ENCODE measurements around the gene PLCE1.

PLCE1 gene

DNA sequence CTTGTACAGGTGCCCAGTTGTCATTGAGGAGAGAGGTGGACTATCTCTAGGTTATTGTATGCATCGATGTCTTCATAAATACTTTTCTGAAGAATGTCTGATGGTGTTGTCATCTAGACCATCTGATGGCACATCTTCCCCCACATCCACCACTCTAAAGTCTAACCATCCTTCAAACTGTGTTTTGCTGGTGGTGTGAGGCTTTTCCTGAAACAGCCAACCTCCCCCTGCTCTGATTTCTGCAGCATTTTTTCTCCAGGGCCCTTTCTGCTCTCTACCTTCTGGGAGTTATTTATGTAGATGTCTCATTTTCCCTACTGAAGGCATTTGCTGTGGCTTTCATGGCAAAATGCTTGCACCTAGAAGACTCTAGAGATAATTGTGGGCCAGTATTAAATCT is 1.5 kb downstream of the PLCE1 start:
- no peak for DNase-seq

DNA sequence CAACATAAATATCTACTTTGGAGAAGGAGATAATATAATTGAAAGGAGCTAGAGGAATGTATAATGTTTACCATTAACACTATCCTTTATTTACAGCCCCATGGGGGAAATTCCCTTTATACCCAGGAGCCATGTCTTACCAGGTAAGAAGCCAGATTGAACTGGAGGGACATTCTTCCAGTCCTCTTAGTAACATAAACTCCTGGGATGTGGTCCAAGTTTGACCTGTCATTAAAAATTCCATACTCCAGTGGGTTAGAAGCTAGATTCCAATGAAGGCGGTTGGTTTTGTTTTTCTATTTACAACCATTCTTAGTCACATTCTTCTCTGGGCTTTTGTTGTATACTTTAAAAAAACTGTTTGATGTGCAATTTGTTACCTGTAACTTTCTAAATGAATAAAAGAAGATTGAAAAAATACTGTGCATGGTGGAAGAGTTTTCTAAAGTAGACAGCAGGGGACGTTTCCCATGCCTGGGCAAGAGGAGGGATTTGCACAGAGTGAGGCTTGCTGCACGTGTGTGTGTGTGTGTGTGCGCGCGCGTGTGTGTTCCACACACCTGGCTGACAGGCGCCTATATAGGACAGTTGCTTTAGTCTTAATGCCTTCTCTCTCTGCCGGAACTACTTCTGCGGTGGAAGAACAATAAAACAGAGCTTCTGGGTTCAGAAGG is 2.0 kb downstream of the PLCE1 start:
- DNase-seq = no peak

DNA sequence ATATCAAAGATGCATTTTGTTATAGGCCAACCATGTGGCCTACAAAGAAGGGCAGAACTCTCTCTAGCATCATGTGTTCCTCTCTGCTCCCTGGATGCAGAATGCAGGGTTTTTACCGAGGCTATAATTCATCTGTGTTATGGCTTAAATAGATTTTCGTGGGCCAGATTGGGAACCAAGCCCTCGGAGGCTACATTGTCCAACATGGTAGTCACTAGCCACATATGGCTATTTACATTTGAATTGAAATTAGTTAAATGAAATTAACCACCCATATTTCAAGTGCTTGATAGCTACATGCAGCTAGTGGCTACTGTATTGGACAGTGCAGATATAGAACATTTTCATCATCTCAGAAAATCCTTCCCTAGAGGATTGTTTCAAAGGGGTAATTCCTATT is 2.8 kb downstream of the PLCE1 start:
- DNase-seq = no peak

DNA sequence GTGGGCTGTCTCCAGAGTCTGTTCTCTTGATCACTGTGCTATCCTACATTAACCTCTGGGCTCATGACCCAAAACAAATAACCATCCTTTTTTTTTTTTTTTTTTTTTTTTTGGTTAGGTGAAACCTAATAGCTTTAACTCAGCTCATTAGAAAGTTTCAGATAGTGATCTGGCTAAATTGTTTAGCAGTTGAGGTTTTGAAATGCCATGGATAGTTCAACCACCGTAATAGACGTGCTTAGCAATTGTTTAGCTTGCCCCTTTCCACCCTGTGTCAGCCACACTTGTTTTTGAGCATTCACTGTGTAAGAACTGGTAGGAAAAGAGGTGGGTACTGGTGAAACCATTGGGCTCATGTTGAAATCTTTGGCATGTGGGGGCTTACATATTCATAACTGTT is 3.8 kb downstream of the PLCE1 start:
- DNase-seq = no peak

DNA sequence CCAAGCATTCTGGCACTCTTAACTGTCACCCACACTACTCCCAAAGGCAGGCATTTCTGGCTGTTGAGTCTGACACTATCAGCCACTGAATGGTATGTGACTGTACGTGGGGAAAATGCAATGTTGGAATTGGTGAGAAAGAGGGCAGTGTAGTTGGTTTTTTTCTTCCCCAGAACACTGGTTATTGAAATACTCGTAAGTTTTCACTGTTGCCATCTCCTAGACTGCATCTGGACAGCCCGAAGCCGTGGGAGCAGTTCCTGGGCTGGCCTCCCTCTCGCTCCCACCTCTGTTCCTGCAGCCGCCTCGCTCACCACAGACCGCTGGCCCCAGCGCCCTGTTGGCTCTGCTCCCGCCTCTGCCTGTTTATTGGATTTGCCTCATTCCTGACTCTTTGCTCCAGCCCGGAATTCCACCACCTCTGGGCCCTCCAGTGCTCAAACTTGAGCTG is 5.7 kb downstream of the PLCE1 start:
- no peak for DNase-seq

DNA sequence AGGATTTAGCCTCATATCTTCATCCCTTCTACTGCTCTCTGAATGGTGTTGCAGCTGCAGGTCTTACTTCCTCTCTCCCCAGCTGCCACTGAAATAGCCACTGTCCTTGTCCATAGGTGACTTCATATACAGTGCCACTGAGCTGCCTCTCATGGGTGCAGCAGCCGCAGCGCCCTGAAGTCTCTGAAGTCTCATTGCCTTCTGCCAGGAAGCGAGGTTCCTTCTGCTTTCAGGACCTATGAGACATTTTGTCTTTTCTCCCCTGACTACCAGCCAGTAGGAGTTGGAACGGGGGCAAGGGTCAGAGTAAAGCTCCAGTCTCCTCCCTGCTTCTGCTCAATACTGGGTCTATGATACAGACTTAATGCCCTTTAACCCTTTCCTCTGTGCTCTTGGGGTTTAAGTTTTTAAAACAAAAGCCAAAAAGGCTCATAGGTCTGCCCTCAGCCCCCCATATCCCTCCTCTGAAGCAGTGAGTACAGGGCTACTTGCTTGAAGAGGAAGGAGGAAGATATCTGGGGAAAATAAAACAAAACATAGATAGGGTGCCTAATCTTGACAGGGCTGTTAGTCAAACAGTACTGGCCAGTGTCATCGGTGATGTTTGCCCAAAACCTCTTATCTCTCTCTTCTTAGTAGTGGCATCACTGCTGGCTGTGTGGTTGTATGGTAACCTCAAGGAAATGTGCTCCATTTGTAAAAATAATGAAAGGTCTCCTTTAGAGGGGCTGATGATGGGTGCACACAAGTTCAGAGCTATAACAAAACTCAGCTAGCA is 7.1 kb downstream of the PLCE1 start:
- no peak for DNase-seq

DNA sequence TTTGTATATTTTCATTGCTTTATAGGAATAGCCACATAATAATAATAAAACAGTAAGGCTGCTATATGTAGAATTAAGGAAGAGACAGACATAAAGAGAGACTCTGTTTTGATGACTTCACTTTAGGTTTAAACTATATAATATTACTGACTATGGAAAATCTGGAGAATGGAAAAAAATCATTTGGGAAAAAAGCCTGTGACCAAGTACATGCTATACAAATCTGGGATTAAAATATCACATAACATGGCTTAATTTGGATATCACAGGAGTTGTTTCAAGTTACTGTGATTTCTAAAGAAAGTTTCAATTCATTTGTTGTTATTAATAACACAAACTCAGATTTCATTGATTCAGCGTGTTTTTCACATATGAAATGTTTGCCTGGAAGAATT is 7.7 kb downstream of the PLCE1 start:
- DNase-seq = no peak

DNA sequence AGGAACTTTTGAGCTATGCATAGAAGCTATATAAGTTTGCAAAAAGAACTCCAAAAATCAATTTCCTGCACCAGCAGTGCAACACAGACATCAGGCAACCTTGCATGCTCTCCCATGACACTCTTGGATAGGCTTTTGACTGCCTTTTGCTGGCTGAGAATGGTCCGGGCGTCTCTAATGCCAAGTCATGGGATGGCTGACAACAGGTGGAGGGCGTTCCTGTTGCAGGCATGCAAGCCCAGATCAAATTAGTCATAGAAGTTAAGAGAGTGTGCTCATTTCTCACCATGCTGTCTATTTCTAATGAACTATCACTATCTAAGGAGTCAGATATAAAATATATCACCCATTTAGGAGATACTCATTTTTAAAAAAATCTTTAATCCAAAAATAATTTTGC is 8.4 kb downstream of the PLCE1 start:
- no peak for DNase-seq

DNA sequence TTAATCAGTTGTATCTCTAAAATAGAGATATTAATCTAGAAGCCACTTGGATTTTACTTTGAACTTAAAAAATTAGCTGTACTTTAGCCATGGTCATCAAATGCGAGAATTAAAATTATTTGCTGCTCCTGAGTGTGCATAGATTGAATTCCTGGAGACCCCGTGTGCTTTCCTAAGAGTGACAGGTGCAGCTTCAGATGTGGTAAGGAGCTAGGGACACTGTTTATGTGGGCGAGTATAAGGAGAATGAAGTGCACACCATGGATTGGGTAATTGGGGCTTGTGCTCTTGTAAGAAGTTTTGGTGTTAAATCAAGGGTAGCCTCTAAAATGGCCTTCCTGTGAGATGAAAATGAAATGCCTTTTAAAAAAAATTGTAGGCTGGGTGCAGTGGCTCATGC is 9.8 kb downstream of the PLCE1 start:
- no peak for DNase-seq

DNA sequence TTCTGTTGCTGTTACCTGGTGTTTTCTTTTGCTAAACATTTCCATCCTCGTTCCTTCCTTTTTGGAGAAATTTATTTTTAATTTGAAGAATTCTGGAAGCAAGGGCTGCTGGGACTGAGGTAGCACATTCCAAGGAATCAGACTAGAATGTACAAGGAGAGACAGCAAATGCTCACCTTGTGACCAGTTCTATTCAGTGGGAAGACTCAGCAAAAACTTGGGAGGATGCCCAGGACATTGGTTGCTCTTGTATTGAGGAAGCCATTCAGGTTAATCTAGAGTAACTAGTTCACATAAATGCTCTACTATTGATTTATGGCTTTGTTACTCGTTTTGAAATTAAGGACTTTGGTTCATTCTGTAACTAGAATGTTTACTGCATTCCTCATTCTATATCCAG is 11.3 kb downstream of the PLCE1 start:
- no peak for DNase-seq

DNA sequence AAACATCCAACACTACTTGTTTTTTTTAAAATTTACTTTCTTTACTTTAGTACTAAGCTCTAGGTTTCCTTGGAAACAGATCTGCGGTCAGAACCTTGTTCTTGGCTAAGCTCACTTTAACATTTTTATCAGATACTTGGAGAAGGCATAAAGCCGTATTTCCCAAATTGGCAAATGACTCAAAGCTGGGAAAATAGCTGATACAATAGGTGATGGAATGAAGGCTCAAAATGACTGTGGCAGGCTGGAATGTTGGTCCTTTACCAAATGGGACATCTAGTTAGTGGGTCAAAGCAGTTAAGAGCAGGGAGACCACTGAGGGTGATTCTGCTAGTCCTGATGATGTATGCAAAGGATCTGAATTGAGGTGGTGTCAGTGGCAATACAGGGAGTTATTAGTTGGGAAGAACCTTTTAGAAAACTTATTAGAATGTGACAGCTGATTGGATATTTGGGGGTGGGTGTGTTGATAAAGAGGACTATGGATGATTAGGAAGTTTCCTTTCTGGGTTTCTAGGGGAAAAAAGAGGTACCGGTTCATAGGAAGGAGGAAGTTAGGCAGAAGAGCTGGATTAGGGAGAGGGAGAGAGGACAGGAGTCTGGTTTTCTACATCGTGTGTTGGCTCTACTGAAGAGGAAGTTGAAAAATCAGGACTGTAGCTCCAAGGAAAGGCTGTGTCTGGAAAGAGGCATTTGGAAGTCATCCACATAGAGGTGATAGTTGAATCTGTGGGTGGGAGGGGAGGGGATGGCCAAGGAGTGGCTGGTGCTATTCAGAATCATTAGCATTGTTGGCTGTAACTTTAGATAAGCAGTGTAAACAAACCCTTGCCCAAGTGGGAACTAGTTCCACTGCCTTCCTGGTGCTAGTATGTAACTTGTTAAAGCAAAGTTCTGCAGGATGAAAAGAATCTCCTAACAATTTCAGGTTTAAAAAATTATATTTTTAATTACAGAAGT is 13.1 kb downstream of the PLCE1 start:
- DNase-seq = no peak

DNA sequence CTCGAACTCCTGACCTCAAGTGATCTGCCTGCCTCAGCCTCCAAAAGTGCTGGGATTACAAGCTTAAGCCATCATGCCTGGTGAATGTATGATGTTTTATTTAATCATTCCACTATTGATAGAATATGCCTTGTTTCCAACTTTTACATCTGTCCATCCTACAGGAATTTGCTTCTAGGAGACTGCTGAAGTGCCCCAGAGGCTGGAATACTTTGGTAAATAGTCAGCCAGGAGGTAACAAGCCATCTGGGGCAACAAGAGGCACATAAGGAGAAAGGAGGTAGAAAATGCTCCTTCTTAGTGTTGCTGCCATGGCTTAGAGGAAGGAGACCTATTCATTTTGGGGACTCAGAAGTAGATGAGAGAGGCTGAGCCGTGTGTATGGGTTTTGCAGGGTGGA is 14.8 kb downstream of the PLCE1 start:
- no peak for DNase-seq

DNA sequence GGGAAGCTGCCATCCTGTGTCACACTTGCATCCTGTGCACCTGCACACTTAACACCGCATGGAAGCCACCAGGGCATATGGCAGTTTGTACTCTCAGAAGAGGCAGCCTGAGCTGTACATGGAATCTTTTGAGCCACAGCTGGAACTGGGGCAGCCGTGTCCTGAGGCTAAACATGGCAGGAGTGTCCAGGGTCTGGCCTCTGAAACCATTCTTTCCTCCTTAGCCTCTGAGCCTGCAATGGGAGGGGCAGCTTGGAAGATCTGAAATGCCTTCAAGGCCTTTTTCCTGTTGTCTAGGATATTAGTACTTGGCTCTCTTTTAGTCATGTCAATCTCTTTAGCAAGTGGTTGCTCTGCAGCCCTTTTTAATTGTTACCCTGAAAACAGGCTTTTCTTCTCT is 16.4 kb downstream of the PLCE1 start:
- DNase-seq = no peak

DNA sequence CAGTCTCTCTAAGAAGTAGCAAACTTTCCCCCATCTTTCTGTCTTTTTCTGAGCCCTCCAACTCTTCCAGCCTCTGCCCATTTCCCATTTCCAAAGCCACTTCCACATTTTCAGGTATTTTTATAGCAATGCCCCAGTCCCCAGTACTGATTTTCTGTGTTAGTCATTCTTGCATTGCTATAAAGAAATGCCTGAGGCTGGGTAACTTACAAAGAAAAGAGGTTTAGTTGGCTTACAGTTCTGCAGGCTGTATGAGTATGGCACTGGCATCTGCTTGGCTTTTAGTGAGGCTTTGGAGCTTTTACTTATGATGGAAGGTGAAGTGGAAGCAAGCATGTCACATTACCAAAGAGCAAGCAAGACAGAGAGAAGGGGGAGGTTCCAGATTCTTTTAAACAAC is 17.2 kb downstream of the PLCE1 start:
- no peak for DNase-seq

DNA sequence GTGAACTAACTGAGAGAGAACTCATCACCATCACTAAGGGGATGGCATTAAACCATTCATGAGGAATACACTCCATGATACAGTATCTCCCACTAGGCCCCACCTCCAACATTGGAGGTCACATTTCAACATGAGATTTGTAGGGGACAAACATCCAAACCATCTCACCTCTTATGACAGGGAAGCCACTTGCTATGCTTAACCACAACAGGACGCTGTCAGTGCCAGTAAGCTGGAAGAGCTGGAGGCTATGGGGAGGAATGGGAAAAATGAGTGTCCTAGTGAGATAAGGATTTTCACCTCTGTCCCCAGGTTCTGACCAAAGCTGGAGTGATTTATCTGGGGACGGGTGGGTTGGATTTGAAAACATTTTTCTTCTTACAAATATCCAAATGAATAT is 17.6 kb downstream of the PLCE1 start:
- no peak for DNase-seq

DNA sequence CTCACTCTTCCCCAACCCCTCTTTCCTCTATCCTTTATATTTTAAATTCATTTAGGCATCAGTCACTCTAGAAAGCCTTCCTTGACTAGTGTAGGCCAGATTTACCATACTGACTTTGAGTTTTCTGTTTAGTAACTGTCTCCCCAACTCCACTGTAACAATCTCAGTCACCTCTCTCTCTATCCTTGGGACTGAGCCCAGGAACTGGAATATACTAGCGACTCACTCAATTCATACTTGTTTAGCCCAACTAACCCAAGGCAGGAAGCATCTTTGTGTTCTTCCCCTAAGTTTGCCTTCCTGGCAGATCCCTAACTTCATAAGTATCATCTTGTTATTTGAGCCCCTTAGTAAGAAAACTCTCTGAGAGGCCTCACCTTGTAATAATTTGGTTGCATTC is 19.1 kb downstream of the PLCE1 start:
- no peak for DNase-seq

DNA sequence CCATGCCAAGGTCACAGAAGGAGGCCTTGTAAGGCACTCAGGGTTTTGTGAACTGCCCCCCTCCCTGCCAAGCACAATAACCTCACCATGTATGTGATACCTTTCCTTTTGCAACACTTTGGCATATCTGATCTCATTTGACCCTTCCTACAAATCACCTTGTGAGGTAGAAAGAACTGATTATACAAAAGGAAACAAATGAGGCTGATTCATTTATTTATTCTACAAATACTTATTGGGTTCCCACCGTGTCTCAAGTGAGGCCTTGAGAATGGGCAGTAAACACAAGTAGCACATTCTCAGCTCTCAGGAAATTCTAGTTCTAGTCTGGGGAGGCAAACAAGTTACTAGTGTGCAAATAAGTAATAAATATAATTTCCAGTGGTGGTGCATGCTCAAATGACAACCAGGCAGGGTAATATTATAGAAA is 19.6 kb downstream of the PLCE1 start:
- no peak for DNase-seq

DNA sequence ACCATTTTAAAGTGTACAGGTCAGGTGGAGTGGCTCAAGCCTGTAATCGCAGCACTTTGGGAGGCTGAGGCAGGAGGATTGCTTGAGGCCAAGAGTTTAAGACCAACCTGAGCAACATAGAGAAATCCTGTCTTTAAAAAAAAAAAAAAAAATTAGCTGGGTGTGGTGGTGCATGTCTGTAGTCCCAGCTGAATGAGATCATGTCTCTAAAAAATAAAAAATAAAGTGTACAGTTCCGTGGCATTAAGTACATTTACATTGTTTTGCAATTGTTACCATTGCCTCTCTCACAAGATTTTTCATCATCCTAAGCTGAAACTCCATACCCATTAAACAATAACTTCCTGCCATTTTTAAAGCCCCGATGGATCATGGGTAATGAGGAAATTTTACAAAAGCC is 20.6 kb downstream of the PLCE1 start:
- DNase-seq = no peak

DNA sequence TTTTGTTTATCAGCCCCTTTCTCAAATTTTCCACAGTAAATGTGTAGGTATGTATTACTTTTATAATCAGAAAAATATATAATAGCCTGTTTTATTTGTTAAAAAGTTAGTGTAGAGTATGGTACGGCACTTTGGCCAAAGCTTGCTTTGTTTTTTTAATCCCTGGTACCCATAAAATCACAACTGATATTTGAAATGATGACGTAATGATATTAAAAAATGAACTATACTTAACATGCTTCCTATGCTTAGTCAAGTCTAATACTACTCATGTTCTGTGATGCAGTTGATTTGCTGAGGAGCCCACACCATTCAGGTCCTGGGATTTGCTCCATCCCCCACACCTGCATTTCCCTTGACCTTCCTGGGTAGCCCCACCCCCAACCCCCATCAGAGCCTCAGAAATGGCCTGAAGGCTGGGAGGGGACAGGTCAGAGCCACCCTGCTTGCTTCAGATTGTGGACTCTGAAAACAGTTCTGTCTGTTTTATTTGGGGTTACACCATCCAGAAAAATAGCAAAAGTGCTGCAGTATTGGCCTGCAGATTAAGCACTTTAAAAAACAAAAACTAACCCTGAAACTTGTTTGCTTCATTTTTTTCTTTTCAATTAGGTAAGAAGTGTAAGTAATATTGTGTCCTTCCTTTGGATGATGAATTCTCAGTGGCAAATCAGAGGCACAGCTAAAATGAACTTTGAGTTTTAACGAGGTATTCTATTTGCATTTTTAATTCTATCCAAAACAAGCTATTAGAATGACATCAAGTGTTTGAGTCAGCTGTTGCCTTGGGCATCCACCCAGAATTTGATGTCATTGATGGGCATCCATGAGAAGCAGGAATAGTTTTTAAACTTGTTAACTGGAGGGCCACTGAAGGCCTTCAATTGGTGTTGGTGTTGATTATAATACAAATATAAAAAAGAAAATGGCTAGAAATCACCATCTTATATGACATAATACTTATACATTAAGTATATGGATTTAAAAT is 23.3 kb downstream of the PLCE1 start:
- no peak for DNase-seq

DNA sequence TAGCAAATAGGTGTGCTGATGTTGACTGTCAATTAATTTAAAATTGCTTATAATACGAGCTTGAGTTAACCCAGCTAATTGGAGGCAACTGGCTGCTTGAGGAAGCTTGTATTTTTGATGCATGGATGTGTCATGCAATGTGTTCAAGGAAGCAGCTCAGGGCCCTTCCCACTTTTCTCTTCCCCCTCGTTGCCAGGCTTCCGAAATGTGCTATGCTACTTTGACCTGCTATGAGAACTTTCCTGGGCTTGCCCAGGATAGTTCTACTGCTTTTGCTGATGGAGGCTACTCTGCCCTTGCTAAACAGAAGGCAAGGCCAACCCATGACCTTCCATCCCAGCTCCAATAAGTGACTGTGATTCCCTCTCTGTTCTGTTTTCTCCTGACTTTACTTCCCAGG is 24.4 kb downstream of the PLCE1 start:
- no peak for DNase-seq

DNA sequence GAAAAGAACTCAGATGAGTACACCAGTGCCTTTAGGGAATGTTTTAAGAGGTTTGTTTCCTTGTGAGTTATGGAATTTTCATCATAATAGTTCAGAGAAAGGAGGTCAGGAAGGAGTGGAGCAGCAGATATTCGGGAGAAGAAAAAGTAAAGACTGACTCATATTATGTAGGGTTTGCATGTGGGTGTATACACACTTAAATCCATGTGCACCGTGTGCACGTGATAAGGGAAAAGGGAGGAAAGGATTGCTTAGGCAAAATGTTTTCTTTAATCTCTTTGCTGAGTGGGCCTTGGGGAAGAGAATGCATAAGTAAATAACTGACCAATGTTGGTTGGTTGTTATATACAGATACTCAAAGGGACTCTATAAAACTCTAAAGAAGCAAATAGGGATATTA is 30.2 kb downstream of the PLCE1 start:
- DNase-seq = no peak

DNA sequence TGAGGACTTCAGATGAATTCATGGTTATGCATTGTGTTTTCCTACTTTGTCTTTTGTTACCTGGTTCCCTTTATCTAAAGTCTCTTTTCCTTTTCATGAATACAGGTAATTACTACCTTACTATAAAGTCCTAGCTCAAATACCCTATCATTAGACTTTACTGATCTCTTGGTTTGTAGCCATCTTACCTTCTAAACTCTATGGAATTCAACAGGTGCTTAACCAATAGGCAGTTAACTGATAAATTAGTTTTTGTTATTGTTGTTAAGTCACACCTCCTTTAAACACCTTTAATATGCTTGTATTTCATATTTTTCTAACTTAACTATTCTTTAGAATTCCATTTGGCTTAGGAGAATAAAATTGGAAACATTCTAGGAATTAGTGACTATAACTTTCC is 30.7 kb downstream of the PLCE1 start:
- no peak for DNase-seq

Data from activated effector memory CD4-positive, alpha-beta T cell treated with anti-CD3 and anti-CD28 coated beads, Interleukin-2, amount 50 U/mL, for 16 hours (primary cell).